Amygdala (tissue), 56 donors: Measurements from ENCODE around the gene OPN4.

Experiments used
- DNase-seq, 56 donors: peaks; one replicate each; lab custom pipeline; 2025; lab: John Stamatoyannopoulos, UW

Gene OPN4

DNA sequence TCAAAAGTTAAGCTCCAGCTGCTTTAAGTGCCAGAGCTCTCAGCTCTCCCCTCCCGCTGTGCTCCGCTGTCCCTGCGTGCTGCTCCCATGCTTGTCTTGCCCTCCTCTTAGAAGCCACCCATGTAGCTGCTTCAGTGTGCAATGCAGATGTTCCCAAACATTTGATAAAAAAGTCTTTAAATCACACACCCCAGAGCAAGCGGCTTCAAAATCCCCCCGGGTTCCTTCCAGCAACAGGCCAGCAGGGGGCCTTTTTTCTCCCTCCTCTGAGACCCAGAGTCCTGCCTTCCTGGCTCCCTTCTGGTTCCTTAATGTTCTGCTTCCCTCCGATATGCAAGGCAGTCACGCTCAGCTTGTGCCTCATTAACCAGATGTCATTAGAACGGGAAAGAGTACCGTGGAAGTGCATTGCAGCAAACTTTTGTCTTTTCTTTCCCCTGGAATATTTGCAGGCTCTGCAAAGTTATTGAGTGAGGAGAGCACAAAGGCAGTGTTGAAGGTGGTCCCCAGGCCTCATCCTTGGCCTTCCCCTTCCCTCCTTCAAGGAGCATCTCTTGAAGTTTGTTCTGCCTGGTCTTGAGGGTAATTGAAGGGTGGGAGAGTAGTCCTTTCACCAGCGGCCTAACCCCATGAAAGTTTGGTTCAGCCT is 39.5 kb downstream of the OPN4 start:
- peak in 6 of 56 donors; percentile 12 to 33 (median 26) for DNase-seq

DNA sequence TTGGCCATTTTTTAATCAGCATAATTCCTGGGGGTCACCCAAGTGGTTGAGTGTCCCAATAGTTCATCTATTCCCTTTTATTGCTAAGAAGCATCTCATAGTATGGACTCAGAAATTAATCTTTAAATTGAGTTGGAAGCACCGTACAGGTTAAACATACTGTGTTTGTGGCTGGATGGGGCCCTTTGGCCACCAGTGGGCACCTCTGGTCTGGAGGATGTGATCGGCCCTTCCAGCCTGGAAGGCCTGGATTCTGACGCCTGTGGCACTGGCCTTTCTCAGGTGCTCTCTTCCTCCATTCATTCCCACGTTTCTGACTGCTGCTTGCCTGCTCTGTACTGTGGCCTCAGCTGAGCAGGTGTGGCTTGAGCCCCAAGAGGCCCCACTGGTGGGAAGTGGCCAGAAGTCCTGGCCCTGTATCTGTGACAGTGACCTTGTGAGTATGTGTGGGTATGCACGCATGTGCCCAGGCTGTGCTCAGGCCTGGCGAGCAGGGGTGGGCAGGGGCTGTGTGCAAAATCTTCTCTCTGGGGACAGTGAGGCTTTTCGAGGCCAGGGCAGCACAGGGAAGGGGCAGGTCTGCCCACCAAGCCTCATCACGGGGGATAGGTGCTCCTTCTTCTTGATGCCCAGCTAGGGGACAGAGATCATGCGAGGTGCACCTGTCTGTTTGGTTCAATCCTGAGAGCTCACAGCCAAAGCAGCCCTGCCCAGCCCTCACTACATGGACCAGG is 44.0 kb downstream of the OPN4 start:
- DNase-seq: no peak

DNA sequence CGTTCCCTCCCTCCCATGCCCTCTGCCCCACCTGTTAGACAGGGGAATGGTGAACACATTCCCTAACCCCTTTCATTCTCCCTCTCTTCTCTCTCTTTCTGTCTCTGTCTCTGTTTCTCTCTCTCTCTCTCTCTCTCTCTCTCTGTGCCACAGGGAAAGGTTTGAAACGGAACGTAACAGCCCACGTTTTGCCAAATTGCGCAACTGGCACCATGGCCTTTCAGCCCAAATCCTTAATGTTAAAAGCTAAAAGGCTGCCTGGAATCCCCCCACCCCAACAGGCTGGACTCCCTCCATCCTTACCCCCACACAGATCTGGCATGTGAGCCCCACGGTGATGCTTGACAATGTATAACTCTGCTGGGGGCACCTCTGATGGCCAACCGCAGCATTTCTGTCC is 44.8 kb downstream of the OPN4 start:
- no peak for DNase-seq

DNA sequence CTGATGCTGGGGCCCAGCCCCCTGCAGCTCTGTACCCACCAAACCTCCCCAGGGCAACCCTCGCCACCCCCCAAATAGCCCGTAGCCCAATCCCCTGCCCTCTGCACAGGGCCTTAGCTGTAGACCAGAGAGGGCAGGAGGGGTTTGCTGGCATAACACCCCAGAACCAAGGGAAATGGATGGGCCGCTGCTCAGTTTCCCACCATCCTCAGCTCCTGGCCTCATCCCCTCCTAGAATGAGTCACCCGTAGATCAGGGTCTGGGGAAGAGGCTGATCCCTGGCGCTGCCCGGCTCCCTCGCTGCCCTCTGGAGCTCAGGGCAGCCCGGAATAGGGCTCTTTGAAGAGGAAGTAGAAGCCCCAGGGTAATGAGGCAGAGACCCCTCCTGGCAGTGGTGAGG is 45.2 kb downstream of the OPN4 start:
- DNase-seq: no peak

DNA sequence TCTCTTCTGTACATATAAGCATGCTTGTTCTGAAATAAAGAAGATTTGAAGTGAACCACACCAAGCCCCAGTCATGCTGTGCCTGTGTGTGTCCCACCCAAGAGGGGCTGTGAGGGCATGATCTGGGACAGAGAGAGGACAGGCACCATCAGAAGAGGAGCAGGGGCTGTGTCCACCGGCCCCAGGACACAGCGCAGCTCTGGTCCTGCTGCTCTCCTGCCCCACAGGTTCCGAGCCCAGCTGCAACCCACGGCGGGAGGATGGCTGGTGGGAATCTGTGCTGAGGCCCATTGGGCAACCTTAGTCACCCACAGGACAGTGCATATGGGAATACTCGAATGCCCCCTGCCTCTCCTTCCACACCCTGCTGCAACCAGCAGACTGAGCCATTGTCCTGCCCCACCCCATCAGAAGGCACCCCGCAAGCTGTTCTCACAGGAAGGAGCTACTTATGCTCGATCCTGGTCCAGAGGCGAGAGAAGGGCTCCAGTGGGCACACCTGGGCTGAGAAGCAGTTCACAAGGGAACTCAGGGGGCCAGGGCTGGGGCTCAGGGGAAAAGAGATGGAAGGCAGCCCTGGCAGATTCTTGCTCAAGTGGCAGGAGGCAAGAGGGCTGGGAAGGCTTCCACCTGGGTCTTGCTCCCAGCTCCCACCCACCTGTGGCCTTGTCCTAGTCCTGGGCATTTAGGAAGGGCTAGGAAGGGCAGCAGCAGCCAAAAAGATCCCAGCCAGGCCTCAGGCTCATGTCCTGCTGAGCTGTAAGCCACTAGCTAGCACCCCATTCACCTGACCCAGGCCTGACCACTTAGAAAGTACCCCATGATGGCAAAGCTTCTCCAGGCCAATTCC is 45.9 kb downstream of the OPN4 start:
- no peak for DNase-seq

DNA sequence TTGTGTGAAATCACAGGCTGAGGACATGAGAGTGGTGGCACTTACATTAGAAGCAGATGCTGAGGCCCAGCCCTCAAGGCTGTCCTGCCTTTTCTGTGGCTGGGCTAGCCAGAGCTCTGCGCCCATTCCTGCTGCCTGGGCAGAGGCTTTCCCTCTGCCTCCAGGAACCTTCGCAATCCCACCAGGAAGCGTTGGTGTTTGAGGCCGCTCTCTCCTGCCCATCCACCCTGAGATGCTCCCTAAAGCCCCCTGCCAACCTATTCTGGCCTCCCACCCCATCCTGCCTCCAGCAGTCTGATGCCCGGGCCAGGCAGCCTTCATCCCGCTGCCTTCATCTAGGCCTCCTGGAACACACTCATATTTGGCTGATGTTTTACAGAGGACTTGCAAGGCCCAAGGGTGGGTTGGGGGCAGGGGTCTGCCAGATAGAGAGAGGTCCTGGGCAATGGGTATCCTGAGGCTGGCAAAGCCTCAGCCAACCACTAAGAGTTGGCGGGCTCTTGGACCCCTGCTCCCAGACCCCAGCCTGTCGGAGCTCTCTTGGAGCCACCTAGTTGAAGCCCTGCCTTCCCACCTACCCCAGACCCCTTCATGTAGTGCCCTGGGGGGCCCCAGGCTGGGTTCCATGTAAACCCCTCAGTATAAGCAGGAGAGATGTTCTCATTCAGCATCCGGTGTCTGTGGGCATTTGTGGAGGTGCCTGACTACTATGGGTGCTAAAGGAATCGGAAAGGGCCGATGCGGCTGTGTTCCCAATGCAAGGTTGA is 46.7 kb downstream of the OPN4 start:
- DNase-seq: no peak

DNA sequence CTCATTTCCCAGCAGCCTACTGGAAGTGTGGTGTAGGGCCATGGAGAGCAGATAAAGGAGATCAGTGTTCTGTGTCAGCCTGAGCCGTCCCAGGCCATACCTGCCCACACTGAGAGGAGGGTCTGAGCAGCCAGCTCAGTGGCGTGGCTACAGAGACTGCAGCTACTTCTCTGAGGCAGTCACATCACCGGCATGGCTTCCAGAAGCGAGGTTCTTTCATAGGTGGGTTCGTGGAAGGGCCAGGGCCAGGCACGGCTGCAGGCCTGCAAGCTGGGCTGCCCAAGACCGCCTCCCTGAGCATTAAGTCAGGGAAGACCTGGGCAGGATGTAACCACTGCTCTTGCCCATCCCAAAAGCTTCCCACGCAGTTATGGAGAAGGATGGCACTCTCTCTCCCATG is 48.8 kb downstream of the OPN4 start:
- no peak for DNase-seq

DNA sequence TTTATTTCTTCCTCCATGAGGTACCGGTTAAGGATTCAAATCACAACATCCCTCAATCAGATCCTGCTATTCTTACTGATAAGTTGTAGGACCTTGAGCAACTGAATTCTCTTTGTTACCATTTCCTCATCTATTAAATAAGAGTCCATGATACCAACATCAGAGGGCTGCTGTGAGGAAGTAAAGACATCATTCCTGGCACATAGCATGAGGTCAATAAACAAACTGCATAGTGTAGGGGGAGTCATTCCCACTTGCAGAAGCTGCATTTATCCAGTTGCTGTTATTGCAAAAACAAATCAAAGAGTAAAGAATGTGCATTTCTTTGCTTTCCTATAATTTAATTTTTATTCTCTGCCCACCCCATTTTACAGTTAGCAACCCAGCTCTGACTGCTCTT is 50.8 kb downstream of the OPN4 start:
- DNase-seq: no peak

DNA sequence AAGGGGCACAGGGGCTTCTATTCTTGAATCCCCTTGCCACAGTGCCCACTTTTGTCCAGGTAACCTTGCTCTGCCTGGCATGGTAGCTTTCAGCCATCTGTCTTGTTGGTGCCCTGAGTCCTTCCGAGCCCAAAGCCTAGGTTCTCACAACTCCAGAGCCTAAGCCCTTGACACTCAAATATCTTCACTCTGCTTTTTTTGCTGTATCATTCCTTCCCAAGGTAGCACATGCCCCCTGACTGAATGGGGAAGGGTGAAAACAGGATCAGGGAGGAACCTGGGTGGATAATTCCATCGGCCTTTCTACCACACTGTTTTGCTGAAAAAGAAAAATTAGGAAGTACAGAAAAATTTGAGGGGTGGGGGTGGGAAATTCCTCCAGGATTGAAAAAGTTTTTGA is 51.6 kb downstream of the OPN4 start:
- no peak for DNase-seq

DNA sequence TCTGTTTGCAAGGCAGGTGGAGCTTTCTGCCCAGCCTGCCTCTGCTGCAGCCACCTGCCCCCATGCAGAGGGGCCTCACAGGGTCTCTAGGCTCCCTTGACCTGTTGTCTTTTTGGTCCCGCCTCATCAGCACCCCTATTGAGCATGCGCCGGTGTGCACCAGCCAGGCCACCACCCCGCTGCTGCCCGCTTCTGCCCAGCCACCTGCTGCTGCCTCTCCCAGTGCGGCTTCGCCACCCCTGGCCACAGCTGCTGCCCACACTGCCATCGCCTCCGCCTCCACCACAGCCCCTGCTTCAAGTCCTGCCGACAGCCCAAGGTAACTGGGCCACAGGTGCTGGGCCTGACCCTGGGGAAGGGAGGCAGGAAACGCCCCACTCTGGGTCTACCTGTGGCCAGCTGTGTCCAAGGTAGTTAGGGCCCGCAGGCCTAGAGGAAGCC is 52.1 kb downstream of the OPN4 start:
- DNase-seq: no peak

DNA sequence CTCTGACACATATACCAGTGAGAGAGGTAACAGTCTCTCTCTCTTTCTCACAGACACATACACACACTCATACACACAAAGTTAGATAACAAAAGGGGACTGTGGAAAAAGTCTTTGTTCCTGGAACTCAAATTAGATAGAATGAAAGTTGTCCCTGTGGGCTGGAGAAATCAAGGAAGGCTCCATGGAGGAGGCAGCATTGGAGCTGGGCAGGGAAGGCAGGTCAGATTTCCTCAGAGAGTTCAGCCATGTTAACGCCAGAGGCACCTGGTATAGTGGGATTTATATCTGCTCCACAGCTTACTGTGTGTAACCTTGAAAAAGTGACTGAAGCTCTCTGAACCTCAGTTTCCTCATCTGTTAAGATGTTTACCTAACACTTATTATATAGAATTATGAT is 52.6 kb downstream of the OPN4 start:
- no peak for DNase-seq

DNA sequence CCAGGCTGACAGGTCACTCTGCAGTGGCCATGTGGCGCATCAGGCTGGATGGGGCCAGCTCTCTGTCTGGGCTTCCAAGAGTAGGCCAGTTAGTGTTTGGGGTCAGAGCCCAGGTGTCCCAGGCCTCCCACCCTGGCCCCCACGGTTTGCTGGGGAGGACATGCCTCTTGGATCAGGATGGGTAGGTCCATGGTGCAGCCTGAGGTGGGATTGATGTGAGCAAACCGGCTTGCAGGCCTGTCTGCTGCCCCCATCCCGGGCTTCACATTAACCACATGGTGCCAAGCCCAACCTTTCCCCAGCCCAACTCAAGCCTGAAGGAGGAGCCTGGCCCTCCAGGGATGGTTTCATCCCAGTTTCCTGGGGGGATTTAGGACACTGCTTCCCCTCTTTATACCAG is 53.2 kb downstream of the OPN4 start:
- DNase-seq: no peak

DNA sequence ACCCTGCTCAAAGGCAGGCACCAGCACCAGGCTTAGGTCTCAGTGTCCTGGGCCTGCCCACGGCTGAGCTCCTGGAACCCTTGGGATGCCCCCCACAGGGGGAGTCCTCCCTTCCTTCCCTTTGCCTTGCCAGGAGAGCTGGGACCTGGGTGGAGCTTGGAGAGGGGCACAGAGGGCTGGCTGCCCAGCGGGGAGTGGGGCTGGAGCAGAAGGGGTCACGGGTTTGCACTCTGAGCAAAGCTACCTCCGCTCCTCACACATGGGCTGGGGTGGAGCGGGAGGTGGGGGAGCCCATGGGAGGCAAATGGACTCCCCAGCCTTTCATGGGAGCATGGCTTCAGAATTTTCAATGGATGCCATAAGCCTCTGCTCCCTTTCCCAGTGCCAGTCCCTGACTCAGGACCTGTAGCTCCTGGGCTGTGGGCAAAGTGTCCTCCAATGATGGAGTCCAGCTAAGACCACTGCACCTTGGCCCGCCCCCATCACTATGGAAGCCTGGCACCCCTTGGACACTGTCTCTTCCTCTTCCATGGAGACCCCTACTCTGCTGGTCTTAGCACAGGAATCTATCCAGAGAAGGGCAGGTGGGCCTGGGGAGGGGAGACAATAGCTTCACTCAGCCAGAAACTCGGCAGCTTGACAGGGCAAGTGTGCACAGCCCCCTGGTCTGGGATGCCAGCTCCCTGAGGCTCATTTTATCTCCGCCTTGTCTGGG is 53.9 kb downstream of the OPN4 start:
- no peak for DNase-seq

DNA sequence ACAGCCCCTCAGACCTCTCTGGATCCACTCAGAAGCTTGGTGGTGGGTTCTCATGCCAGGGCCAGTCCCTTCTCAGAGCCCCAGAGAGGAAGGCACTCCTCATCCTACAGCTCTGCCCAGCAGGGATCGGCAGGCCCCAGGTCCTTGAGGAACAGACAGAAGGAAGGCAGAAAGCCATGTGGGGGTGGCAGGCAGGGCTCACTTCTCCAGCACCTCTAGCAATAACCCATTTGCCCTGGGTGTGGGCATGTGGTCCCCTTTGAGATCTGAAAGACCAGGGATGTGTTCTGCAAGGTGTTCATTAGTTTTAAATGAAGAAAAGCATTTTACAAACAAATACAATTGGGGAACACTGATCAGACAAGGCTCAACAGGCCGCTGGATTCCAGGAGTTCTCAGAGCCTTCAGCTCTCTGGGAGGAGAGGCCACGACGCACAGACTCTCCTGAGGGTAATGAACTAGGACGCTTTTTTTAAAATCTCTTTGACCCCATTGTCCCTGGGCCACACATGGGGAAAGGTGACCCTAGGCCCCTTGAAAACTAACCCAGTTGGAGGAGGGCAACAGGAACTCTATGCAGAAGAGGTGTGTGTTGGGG is 54.5 kb downstream of the OPN4 start:
- no peak for DNase-seq

DNA sequence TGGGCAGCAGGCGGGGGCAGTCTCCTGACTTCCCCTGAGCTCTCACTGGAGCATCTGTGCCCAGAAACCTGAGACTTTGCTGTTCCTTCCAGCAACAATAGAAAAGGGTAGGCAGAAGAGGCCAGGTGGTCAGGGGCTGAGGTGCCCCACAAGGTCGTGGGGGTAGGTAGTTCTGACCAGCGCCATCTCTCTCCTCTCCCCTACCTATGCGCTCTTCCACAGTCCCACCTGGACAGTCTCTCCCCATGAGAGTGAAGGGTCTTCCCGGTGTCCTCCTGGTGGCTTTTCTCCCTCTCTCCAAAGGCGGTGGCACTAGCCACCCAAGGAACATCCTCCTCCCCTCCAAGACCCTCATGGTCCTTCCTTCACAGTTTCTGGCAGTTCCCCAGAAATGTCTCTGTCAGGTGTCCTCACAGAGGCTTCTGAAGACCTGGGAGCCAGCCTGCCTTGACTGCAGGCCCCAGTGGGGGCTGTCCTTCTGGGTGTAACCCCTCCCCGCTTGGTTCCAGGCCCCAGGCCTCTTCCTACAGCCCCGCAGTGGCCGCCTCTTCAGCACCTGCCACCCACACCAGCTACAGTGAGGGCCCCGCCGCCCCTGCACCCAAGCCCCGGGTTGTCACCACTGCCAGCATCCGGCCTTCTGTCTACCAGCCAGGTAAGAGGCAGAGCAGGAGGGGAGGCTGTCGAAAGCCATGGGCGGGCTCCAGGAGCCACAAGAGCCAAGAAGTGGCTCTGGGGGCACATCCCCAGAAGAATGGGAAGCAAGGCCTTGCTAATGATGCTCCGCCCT is 55.2 kb downstream of the OPN4 start:
- no peak for DNase-seq

DNA sequence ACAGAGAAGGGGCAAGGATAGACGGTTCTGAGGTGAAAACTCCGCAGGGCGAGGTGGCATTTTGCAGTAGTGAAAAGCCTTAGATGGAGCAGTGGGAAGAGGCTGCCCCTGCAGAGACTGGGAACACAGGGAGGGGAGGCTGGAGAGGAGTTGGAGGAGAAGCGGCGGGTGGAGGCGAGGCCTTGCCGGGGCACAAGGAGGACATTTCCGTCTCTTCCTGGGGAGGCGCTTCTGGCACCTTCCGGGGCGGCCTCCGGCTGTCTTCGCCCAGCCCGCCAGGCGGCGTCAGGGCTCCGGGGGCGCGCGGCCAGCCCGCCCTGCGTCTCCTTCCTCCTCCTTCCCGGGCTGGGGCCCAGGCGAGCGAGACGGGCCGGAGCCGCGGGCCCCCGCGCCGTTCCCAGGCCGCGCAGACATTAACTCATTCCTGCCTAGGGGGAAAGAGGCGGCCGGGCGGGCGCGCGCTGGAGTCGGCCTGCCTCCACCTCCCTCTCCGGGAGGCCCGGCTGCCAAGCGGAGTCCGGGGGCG is 56.7 kb downstream of the OPN4 start:
- peak in 54 of 56 donors; percentile 18 to 88 (median 70) for DNase-seq

DNA sequence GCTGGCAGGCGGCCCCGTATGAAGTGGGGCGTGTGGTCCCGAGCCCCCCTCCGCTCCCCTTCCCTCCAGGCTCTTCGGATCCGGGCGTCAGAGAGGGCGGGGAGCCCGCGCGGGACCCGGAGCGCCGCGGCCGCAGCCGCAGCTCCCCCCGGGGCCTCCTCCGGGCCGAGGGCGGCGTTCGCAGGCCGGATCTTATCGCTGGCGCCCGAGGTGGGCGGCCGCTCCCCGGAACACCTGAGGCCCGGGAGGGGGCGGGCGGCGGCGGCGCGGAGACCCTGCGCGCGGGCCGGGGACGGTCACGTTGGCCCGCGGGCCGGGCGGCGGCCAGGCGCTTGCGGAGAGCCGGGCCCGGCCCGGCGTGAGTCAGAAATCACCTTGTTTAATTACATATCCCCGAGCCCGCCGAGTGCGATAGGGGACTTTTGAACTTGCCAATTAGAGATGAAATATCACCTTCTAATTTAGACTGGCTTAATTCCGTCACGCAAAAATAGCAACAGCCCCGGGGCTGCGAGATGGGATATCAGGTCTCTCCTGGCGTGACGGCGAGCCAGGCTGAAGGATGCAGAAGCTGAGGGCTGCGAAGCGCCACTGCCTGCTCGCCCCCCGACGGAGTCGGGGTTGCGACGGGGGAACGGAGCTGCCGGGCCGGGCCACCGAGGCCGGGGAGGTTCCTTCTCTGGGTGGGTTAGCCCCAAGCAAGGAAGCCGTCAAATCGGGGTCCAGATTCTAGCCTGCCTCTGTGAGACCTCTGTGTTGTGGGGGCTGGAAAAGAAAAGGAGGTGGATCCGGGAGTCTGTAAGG is 57.4 kb downstream of the OPN4 start:
- DNase-seq: peak in 21 of 56 donors; percentile 16 to 71 (median 48)

DNA sequence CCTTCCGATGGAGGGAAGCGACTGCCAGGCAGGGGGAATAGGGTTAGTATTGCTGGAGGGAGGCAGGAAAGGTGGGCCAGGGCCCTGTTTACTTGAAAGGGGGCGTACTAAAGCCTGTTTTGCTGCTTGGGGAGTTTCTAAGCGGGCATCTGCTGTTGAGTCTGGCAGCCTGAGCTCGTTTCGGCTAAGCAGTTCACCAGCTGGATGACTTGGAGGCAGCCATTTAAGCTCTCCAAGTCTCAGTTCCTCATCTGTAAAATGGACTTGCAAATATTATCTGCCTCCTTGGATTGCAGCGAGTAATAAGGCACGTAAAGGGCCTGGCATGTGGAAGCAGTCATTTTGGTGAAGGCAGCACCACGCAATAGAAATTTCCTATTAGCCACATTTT is 58.0 kb downstream of the OPN4 start:
- peak in 3 of 56 donors; percentile 32 to 58 (median 40) for DNase-seq
